ENCODE results near the gene TENT5A. TPM values are rescaled to one million over a fixed set of nuclear protein-coding genes. Genes with fewer than 3 reads are reported as not detected.

The TENT5A gene
- 0.68 and 1.1 TPM in 2 replicates for total RNA-seq

GRCh38 chr6:81752084-81752920, at the start of gene TENT5A:
Gene TENT5A, minus strand, starts transcription at chr6:81752681. Its CDS starts 540 bp downstream, at chr6:81752141.

